HL-60 (cell line): ENCODE data around the gene SENP6.

ENCODE experiments used
- DNase-seq, 2 experiments: peaks; one replicate each; pipeline ENCODE4 v3.0.0-alpha.2; 2010 to 2020; ENCODE audit warnings: low read depth in 1 of 2, low spot score in 1 of 2
- H3K27ac ChIP-seq: fragments of 250-450 bp; sonication (Bioruptor Pico); replicated peaks from 2 replicates; pipeline ENCODE4 v1.5.1; 2020; ENCODE audit warnings: mild to moderate bottlenecking, moderate library complexity
- H3K27me3 ChIP-seq: fragments of 250-450 bp; sonication (Bioruptor Pico); 2 replicates; pipeline ENCODE4 v1.5.1; 2021; ENCODE audit warnings: mild to moderate bottlenecking, moderate library complexity; ENCODE audit not compliant: insufficient read depth, poor library complexity, severe bottlenecking
- H3K4me3 ChIP-seq: replicated peaks from 2 replicates; pipeline ENCODE4 v1.5.1; 2011; ENCODE audit warnings: mild to moderate bottlenecking, control low read depth, low read length; ENCODE audit not compliant: insufficient read depth
- CTCF ChIP-seq: IDR thresholded peaks from one replicate; pipeline ENCODE4 v1.5.1; 2011; ENCODE audit warnings: low read length, control low read depth, inconsistent platforms; ENCODE audit not compliant: insufficient read depth
- GABPA ChIP-seq: IDR thresholded peaks from 2 replicates; pipeline ENCODE4 v1.6.1; 2012; ENCODE audit warnings: low read depth
- POLR2AphosphoS5 ChIP-seq: IDR thresholded peaks from 2 replicates; pipeline ENCODE4 v1.6.1; 2012; ENCODE audit warnings: low read depth
- REST ChIP-seq: IDR thresholded peaks from 2 replicates; pipeline ENCODE4 v1.6.1; 2012; ENCODE audit warnings: low read depth; ENCODE audit not compliant: insufficient replicate concordance
- SPI1 ChIP-seq: IDR thresholded peaks from 2 replicates; pipeline ENCODE4 v1.6.1; 2012; ENCODE audit warnings: low read depth, mild to moderate bottlenecking, borderline replicate concordance

Gene SENP6

GRCh38 chr6:75766387-75766786 lies 164.7 kb downstream of the SENP6 start:
- no peaks in the 10 kb centered on the region for H3K27me3 ChIP-seq
- TF ChIP-seq POLR2AphosphoS5 = no peak
- no peak for TF ChIP-seq CTCF
- TF ChIP-seq GABPA = no peak
- no peak for TF ChIP-seq SPI1
- no peak for TF ChIP-seq REST
- no peak overlapping the region for H3K4me3 ChIP-seq
- H3K27ac ChIP-seq = no peak overlapping the region
- DNase-seq = no peak
